ENCODE results near the gene LTO1.

- TF ChIP-seq, protein P1, sequence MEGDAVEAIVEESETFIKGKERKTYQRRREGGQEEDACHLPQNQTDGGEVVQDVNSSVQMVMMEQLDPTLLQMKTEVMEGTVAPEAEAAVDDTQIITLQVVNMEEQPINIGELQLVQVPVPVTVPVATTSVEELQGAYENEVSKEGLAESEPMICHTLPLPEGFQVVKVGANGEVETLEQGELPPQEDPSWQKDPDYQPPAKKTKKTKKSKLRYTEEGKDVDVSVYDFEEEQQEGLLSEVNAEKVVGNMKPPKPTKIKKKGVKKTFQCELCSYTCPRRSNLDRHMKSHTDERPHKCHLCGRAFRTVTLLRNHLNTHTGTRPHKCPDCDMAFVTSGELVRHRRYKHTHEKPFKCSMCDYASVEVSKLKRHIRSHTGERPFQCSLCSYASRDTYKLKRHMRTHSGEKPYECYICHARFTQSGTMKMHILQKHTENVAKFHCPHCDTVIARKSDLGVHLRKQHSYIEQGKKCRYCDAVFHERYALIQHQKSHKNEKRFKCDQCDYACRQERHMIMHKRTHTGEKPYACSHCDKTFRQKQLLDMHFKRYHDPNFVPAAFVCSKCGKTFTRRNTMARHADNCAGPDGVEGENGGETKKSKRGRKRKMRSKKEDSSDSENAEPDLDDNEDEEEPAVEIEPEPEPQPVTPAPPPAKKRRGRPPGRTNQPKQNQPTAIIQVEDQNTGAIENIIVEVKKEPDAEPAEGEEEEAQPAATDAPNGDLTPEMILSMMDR (conservative IDR thresholded peaks at IDR 0.05 in 1 of 2, IDR thresholded peaks at IDR 0.05 in 1 of 2; ENCODE audit: extremely low read depth in 1 of 2, insufficient read depth in 1 of 2, low read depth in 1 of 2, low read length in 2 of 2), result no peak
- no peak for TF ChIP-seq EZH2 (IDR thresholded peaks at IDR 0.05; ENCODE audit: borderline replicate concordance, low read length)
Measured at GRCh38 chr11:69652999-69653398, 22.2 kb downstream of the LTO1 start.

Data from mammary epithelial cell (primary cell).